ENCODE measurements around the gene MUC6. TPM values are rescaled to one million over a fixed set of nuclear protein-coding genes. Genes with fewer than 3 reads are reported as not detected.

The MUC6 gene
- polyA plus RNA-seq, 1 of the 3 experiments (the other 2 are of a cell fraction): not detected

DNA sequence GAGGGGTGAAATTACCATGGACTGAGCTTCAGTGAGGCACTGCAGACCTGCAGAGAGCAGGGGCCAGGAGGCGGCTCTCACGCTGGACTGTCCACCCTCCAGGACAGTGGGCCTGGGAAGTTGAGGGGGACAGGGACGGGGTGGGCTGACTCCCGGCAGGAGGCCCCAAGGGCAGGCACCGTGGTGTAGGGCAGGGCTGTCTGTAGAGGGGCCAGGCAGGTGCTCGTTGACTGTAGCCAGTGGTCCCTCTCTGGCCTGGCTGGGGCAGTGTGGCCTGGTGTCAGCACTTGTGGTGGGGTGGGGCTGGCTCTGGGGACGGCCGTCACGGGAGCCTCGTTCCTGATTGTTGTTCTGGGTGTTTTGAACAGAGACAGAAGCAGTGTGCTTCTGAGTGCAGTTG is 46.4 kb downstream of the MUC6 start:
- 91% methylated on average over 8 of the region's 10 CpGs for WGBS (ENCODE audit: low lambda C conversion rate)
- H3K27ac ChIP-seq (ENCODE audit: low read depth in 2 of 2, low read length in 1 of 2): no peak overlapping the region
- H3K9ac ChIP-seq: no peak overlapping the region
- no peaks in the 10 kb centered on the region for H3K9me2 ChIP-seq
- peaks cover 0 to 57% of the 10 kb centered on the region in 2 experiments for H3K36me3 ChIP-seq (replicated peaks in 1 of 2; ENCODE audit: control insufficient read depth in 1 of 2, insufficient read depth in 2 of 2, low read length in 1 of 2)
- CTCF ChIA-PET: no interaction called here
- DNase-seq: no peak
- H3K27me3 ChIP-seq (ENCODE audit: insufficient read depth): no peaks in the 10 kb centered on the region
- H3K79me2 ChIP-seq (ENCODE audit: insufficient read depth): 0 out of 2 replicates have a peak, but pooled peaks cover 2% of the 10 kb centered on the region
- no peaks in the 10 kb centered on the region for H4K20me1 ChIP-seq (ENCODE audit: insufficient read depth)
- no peak overlapping the region for H3K4me2 ChIP-seq
- no peak overlapping the region for H3K4me3 ChIP-seq (ENCODE audit: low read depth in 2 of 2, low read length in 1 of 2)
- no peaks in the 10 kb centered on the region for H3K9me3 ChIP-seq
- no peaks in the 10 kb centered on the region for H3K4me1 ChIP-seq (ENCODE audit: control insufficient read depth in 1 of 2, insufficient read depth in 2 of 2, low read depth in 1 of 2, low read length in 1 of 2)
- POLR2A ChIA-PET: no interaction called here
- no peak overlapping the region for H2AFZ ChIP-seq (ENCODE audit: low read depth)
- no peaks in the 10 kb centered on the region for H3F3A ChIP-seq (replicated peaks; ENCODE audit: insufficient read depth)
- TF ChIP-seq RFX5 (IDR thresholded peaks at IDR 0.05; ENCODE audit: low read length) (no peak), FOSL2 (IDR thresholded peaks at IDR 0.05; ENCODE audit: borderline replicate concordance, low read depth) (no peak), NRF1 (IDR thresholded peaks at IDR 0.05; ENCODE audit: low read depth, low read length) (no peak), TAF1 (IDR thresholded peaks at IDR 0.05; ENCODE audit: borderline replicate concordance, low read depth, low read length) (no peak)
- TF ChIP-seq, protein P1, sequence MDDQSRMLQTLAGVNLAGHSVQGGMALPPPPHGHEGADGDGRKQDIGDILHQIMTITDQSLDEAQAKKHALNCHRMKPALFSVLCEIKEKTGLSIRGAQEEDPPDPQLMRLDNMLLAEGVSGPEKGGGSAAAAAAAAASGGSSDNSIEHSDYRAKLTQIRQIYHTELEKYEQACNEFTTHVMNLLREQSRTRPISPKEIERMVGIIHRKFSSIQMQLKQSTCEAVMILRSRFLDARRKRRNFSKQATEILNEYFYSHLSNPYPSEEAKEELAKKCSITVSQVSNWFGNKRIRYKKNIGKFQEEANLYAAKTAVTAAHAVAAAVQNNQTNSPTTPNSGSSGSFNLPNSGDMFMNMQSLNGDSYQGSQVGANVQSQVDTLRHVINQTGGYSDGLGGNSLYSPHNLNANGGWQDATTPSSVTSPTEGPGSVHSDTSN (IDR thresholded peaks at IDR 0.05): no peak
- TF ChIP-seq, protein P2, sequence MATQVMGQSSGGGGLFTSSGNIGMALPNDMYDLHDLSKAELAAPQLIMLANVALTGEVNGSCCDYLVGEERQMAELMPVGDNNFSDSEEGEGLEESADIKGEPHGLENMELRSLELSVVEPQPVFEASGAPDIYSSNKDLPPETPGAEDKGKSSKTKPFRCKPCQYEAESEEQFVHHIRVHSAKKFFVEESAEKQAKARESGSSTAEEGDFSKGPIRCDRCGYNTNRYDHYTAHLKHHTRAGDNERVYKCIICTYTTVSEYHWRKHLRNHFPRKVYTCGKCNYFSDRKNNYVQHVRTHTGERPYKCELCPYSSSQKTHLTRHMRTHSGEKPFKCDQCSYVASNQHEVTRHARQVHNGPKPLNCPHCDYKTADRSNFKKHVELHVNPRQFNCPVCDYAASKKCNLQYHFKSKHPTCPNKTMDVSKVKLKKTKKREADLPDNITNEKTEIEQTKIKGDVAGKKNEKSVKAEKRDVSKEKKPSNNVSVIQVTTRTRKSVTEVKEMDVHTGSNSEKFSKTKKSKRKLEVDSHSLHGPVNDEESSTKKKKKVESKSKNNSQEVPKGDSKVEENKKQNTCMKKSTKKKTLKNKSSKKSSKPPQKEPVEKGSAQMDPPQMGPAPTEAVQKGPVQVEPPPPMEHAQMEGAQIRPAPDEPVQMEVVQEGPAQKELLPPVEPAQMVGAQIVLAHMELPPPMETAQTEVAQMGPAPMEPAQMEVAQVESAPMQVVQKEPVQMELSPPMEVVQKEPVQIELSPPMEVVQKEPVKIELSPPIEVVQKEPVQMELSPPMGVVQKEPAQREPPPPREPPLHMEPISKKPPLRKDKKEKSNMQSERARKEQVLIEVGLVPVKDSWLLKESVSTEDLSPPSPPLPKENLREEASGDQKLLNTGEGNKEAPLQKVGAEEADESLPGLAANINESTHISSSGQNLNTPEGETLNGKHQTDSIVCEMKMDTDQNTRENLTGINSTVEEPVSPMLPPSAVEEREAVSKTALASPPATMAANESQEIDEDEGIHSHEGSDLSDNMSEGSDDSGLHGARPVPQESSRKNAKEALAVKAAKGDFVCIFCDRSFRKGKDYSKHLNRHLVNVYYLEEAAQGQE (IDR thresholded peaks at IDR 0.05; ENCODE audit: low read depth, low read length): no peak
- TF ChIP-seq, protein P3, sequence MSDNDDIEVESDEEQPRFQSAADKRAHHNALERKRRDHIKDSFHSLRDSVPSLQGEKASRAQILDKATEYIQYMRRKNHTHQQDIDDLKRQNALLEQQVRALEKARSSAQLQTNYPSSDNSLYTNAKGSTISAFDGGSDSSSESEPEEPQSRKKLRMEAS (IDR thresholded peaks at IDR 0.05; ENCODE audit: low read depth): no peak

DNA sequence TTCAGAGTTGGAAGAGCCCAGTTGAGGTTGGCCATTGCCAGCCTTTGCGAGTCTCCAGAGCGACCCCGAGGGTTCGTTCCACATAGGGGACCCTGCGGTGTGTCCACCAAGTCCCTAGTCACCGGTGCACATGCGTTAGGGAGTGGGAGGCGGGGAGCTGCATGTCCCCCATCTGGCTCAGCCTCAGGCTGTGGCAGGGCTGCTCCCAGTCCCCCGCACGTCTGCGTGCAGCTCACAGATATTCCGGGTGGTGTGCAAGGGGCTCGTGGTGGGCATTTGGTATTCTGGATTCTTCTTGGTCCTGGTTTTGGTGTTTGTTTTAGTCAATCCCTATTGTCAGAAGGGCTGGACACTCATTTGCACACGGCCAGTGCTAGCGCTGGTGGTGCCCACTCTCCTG is 48.8 kb downstream of the MUC6 start:
- Histone ChIP-seq H3K4me3 (ENCODE audit: low read depth in 2 of 2, low read length in 1 of 2) (no peak overlapping the region), H2AFZ (ENCODE audit: low read depth) (no peak overlapping the region), H3K9me2 (no peaks in the 10 kb centered on the region), H3K27ac (ENCODE audit: low read depth in 2 of 2, low read length in 1 of 2) (no peak overlapping the region), H3K4me1 (ENCODE audit: control insufficient read depth in 1 of 2, insufficient read depth in 2 of 2, low read depth in 1 of 2, low read length in 1 of 2) (no peaks in the 10 kb centered on the region), H3K9me3 (no peaks in the 10 kb centered on the region), H3K9ac (no peak overlapping the region), H3K36me3 (replicated peaks in 1 of 2; ENCODE audit: control insufficient read depth in 1 of 2, insufficient read depth in 2 of 2, low read length in 1 of 2) (peaks cover 4 to 50% of the 10 kb centered on the region in 2 experiments), H4K20me1 (ENCODE audit: insufficient read depth) (no peaks in the 10 kb centered on the region), H3K4me2 (no peak overlapping the region), H3K27me3 (ENCODE audit: insufficient read depth) (no peaks in the 10 kb centered on the region), H3F3A (replicated peaks; ENCODE audit: insufficient read depth) (no peaks in the 10 kb centered on the region), H3K79me2 (ENCODE audit: insufficient read depth) (peaks cover 3% of the 10 kb centered on the region; the same call in 1 of the 2 replicates)
- CTCF ChIA-PET: no interaction called here
- POLR2A ChIA-PET: no interaction called here
- DNase-seq: no peak
- 97% methylated on average over 15 of the region's 15 CpGs for WGBS (ENCODE audit: low lambda C conversion rate)
- TF ChIP-seq EP300 (IDR thresholded peaks at IDR 0.05; ENCODE audit: borderline replicate concordance in 1 of 2, low read depth in 1 of 2, low read length in 1 of 2) (no peak), TCF12 (IDR thresholded peaks at IDR 0.05) (no peak), GABPA (IDR thresholded peaks at IDR 0.05; ENCODE audit: low read depth) (no peak), YY1 (IDR thresholded peaks at IDR 0.05; ENCODE audit: low read depth) (no peak), RXRA (IDR thresholded peaks at IDR 0.05; ENCODE audit: borderline replicate concordance, low read depth) (no peak), NRF1 (IDR thresholded peaks at IDR 0.05; ENCODE audit: low read depth, low read length) (no peak), RFX5 (IDR thresholded peaks at IDR 0.05; ENCODE audit: low read length) (no peak), MXI1 (IDR thresholded peaks at IDR 0.05; ENCODE audit: low read depth, low read length) (no peak), ELF1 (IDR thresholded peaks at IDR 0.05) (no peak)
- TF ChIP-seq, protein P2 (IDR thresholded peaks at IDR 0.05; ENCODE audit: low read depth, low read length): no peak
- TF ChIP-seq, protein P3 (IDR thresholded peaks at IDR 0.05; ENCODE audit: low read depth): no peak
- TF ChIP-seq, protein P4, sequence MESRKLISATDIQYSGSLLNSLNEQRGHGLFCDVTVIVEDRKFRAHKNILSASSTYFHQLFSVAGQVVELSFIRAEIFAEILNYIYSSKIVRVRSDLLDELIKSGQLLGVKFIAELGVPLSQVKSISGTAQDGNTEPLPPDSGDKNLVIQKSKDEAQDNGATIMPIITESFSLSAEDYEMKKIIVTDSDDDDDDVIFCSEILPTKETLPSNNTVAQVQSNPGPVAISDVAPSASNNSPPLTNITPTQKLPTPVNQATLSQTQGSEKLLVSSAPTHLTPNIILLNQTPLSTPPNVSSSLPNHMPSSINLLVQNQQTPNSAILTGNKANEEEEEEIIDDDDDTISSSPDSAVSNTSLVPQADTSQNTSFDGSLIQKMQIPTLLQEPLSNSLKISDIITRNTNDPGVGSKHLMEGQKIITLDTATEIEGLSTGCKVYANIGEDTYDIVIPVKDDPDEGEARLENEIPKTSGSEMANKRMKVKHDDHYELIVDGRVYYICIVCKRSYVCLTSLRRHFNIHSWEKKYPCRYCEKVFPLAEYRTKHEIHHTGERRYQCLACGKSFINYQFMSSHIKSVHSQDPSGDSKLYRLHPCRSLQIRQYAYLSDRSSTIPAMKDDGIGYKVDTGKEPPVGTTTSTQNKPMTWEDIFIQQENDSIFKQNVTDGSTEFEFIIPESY (IDR thresholded peaks at IDR 0.05; ENCODE audit: borderline replicate concordance, low read depth): no peak

All from SK-N-SH (cell line).